ENCODE measurements around the gene INSIG1. TPM values are rescaled to one million over a fixed set of nuclear protein-coding genes. Genes with fewer than 3 reads are reported as not detected.

INSIG1 gene
- total RNA-seq, 4 donors from 2014 or later = 24.7 to 77.6 (median 64.6) TPM

- intact Hi-C loops (cut with DNase I) = no loop called here
- no peaks in the 10 kb centered on the region for H3K9me3 ChIP-seq
- H3K36me3 ChIP-seq = no peaks in the 10 kb centered on the region
- H3K4me3 ChIP-seq = no peak overlapping the region
- DNase-seq = no peak
- H3K4me1 ChIP-seq = peaks cover 0 to 3% (median 1%) of the 10 kb centered on the region in 3 donors
- WGBS, 2 donors = 73 to 79% methylated on average over 4 to 7 of the region's 17 CpGs
- peaks cover 0 to 83% (median 0%) of the 10 kb centered on the region in 4 donors for H3K27me3 ChIP-seq
- TF ChIP-seq POLR2A (IDR thresholded peaks at IDR 0.05) (no peak), CTCF (IDR thresholded peaks at IDR 0.05) (no peak)
- no peak overlapping the region for H3K27ac ChIP-seq
Measured at GRCh38 chr7:155339474-155339873, 41.8 kb downstream of the INSIG1 start.

- Histone ChIP-seq H3K4me1 (peaks cover 0 to 9% (median 3%) of the 10 kb centered on the region in 3 donors), H3K27me3 (peaks cover 0 to 82% (median 0%) of the 10 kb centered on the region in 4 donors), H3K36me3 (no peaks in the 10 kb centered on the region), H3K27ac (no peak overlapping the region), H3K9me3 (no peaks in the 10 kb centered on the region), H3K4me3 (no peak overlapping the region)
- TF ChIP-seq POLR2A (IDR thresholded peaks at IDR 0.05) (no peak), CTCF (IDR thresholded peaks at IDR 0.05) (no peak)
- DNase-seq = no peak
- intact Hi-C loops (cut with DNase I) = loop anchor here (5.0 kb wide), 1 partner anchor 418 kb away; no protein-coding TSS in a partner anchor
- 74 to 83% methylated on average over 1 to 6 of the region's 14 CpGs for WGBS, 2 donors
Measured at GRCh38 chr7:155340071-155340531, 42.4 kb downstream of the INSIG1 start.

GRCh38 chr7:155340721-155341120 lies 43.0 kb downstream of the INSIG1 start:
- Histone ChIP-seq H3K9me3 (no peaks in the 10 kb centered on the region), H3K27me3 (peaks cover 0 to 86% (median 0%) of the 10 kb centered on the region in 4 donors), H3K36me3 (no peaks in the 10 kb centered on the region), H3K4me3 (no peak overlapping the region), H3K4me1 (peaks cover 0 to 11% (median 3%) of the 10 kb centered on the region in 3 donors), H3K27ac (no peak overlapping the region)
- intact Hi-C loops (cut with DNase I) = loop anchor here (5.0 kb wide), 1 partner anchor 418 kb away; no protein-coding TSS in a partner anchor
- 70% methylated on average over 4 of the region's 9 CpGs; no CpG with 5 or more reads in 1 of the 2 donors for WGBS, 2 donors
- no peak for TF ChIP-seq CTCF (IDR thresholded peaks at IDR 0.05)
- no peak for TF ChIP-seq POLR2A (IDR thresholded peaks at IDR 0.05)
- no peak for DNase-seq

- DNase-seq = no peak
- intact Hi-C loops (cut with DNase I) = loop anchor here (5.0 kb wide), 1 partner anchor 419 kb away; no protein-coding TSS in a partner anchor
- 56 to 77% methylated on average over 4 to 5 of the region's 5 CpGs for WGBS, 2 donors
- TF ChIP-seq CTCF (IDR thresholded peaks at IDR 0.05) = no peak
- no peak for TF ChIP-seq POLR2A (IDR thresholded peaks at IDR 0.05)
- Histone ChIP-seq H3K27ac (no peak overlapping the region), H3K9me3 (no peaks in the 10 kb centered on the region), H3K36me3 (no peaks in the 10 kb centered on the region), H3K27me3 (peaks cover 0 to 82% (median 0%) of the 10 kb centered on the region in 4 donors), H3K4me3 (no peak overlapping the region), H3K4me1 (peaks cover 0 to 11% (median 3%) of the 10 kb centered on the region in 3 donors)
Measured at GRCh38 chr7:155341463-155341983, 43.8 kb downstream of the INSIG1 start.

GRCh38 chr7:155342313-155342712 lies 44.6 kb downstream of the INSIG1 start:
- 85 to 87% methylated on average over 3 to 4 of the region's 11 CpGs for WGBS, 2 donors
- H3K4me1 ChIP-seq = peaks cover 0 to 11% (median 3%) of the 10 kb centered on the region in 3 donors
- H3K36me3 ChIP-seq = no peaks in the 10 kb centered on the region
- no peaks in the 10 kb centered on the region for H3K9me3 ChIP-seq
- intact Hi-C loops (cut with DNase I) = loop anchor here (2.0 to 5.0 kb wide), 2 partner anchors 152 to 420 kb away; no protein-coding TSS in a partner anchor
- TF ChIP-seq POLR2A (IDR thresholded peaks at IDR 0.05) = no peak
- TF ChIP-seq CTCF (IDR thresholded peaks at IDR 0.05) = no peak
- H3K27ac ChIP-seq = no peak overlapping the region
- H3K27me3 ChIP-seq = peaks cover 0 to 75% (median 0%) of the 10 kb centered on the region in 4 donors
- no peak for DNase-seq
- no peak overlapping the region for H3K4me3 ChIP-seq

Measured in esophagus squamous epithelium (tissue), 5 donors.